ENCODE measurements around the gene MEF2D.

Gene MEF2D

DNA sequence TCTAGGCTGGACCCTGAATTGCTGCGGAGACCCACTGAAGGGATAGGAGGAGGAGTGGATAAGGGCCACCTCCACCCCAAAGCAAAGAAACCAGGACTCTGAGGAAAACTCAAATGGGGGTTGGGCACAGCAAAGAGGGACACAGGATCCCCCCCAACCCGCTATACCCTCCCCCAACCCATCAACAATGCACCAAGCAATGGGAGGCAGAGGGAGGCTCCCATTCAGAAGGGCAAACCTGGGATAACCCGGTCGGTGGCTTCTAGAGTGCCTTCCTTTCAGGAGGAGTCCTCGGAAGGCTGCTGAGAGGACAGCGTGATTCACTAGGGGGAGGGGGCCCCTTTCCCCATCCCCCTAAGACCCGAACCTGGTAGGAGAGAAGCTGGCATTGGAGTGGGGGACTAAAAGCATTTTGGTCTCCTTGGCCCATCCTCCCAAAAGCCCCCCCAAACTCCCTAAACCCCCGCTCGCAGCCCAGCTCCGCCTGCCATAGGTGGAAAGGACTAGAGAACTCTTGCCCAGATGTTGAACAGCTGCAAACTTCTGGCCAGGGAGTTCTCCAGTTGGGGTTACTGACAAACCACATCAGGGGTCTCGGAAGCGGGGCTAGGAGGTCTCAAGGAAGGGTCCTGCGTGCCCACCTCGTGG, 1.3 kb downstream of the MEF2D start:
- no peak for DNase-seq

GRCh38 chr1:156498432-156499193, 2.0 kb downstream of the MEF2D start:
- peak in 1 of 6 experiments; percentile 9 for DNase-seq

DNA sequence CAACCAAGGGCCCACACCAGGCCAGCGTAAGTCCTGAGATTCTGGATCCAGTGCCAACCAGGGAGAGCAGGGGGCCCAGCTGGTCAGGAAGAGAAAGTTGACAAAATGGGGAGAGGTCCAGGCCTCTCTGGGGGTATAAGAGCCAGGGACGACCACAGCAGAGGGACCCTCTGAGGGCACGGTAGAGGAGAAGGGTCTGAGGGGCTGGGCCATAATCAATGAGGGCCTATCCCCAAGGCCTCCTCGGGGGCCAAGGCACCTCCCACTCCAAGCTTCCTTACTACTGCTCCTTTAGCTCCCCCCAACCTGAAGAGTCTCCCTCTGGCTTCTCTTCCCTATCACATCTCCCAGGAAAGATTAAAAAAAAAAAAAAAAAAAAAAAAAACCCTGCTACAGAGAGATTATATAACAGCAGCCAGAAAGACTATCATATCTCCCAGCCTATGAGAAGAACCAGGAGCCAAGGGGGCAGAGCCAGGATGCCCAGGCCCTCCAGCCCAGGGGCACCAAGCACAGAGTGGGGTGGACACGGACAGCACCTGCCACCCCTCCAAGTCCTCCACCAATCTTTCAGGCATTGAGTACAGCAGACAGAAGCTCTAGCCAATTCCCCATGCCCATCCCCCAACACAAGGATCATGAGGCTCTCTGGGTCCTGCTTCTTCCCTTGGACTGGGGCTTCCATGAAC, 2.7 kb downstream of the MEF2D start:
- DNase-seq, result no peak

- DNase-seq, result no peak
Observed at GRCh38 chr1:156497078-156497742, 3.4 kb downstream of the MEF2D start.

DNA sequence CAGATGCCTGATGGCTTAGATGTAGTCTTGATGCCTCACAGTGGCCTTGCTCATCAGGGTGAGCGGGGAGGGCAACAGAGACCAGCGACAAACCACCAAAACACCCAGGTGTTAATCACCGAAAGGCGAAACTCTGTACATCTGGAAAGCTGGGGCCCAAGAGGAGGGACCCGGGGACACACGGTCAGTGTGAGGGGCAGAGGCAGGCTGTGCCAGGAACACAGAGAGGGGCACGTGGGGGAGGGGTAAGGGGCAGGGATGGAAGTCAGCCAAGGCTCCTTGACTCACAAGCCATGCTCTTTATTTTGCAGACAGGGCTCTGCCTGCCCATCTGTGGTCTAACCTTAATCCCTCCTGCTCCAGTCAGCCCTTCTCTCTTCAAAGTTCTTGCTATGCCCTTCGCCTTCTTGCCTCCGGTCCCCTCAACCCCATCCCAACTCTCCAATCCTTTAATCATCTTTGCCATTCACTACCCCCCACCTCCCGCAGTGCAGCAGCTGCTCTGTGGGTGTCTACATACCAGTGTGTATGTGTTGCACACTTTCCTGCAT, 4.3 kb downstream of the MEF2D start:
- DNase-seq, result no peak

DNA sequence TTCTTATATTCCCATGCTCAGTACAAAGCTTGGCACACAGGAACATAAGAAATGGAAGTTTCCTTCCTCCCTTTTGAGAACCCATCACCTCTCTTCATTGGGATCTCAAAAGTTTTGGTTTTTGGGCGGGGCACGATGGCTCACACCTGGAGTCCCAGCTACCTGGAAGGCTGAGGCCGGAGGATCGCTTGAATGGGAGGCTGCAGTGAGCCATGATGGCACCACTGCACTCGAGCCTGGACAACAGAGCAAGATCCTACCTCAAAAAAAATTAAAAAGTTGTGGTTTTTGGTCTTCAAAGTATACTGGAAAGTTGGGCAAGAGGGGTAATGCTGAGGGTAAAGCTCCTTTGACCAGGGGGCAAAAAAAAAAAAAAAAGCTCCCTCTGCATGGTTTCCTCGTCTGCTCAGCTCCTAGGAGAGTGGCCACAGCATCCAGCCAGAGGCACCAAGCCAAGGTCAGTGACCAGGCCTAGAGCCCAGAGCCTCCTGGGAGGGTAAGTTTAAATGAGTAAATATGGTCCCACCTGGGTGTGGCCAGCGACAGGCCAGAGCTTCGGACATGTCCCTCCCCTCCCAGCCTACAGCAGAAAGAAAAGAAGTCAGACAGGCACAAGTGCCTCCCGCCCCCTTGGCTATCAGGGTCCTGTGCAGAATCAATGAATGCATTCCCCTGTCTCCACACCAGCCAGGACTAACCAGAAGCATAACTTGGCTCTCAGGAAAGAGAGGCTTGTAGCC, 5.0 kb downstream of the MEF2D start:
- DNase-seq, result no peak

DNA sequence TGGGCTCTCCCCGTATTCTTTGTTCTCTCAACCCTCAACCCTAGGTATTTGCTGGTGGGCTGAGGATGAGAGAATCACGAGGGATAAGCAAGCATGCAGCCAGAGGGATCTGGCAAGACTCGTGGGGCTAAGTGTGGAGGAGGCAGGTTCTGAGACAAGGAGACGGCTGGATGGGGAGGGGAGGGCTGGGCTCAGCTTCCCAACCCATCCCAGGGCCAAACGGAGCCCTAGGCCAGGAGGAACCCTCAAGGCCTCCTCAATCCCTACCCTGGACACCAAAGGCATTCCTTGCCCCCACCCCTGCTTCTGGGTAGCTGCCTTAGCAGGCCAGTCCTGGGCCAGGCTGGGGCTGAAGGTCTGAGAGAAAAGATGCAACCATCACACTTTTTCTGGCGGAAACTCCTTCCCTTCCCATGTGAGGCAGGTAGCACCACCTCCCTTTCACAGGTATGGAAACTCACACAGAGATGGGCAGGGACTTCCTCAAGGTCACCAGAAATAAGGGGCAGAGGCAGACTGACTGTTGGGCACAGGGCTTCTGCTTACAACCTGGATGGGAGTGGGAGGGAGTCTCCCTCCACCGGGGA, 6.2 kb downstream of the MEF2D start:
- DNase-seq, result no peak

- DNase-seq, result no peak
Observed at GRCh38 chr1:156493742-156494141, 6.8 kb downstream of the MEF2D start.

DNA sequence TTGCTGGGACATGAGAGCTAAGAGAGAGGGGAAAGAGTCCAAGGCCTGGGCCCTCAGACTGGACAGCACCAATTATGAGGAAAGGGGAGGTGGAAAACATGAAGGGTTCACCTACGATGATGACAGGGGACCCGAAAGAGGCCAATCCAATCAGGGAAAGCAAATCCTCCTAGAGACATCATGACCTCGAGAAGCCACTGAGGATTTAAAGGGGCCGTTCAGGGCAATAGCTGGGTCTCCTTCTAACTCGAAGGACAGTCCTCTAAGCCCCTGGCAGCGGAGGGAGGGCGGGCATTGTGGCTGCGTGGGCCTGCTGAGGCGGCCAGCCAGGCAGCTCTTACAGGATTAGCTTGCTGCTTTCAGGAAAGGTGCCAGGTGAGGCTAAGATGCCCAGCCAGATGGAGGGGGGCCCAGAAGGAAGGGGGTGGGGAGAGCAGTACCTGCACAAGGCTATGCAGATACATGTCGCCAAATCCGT, 7.4 kb downstream of the MEF2D start:
- no peak for DNase-seq

GRCh38 chr1:156492591-156493080, 7.9 kb downstream of the MEF2D start:
- no peak for DNase-seq

- DNase-seq, result no peak
Observed at GRCh38 chr1:156492013-156492590, 8.5 kb downstream of the MEF2D start.

DNA sequence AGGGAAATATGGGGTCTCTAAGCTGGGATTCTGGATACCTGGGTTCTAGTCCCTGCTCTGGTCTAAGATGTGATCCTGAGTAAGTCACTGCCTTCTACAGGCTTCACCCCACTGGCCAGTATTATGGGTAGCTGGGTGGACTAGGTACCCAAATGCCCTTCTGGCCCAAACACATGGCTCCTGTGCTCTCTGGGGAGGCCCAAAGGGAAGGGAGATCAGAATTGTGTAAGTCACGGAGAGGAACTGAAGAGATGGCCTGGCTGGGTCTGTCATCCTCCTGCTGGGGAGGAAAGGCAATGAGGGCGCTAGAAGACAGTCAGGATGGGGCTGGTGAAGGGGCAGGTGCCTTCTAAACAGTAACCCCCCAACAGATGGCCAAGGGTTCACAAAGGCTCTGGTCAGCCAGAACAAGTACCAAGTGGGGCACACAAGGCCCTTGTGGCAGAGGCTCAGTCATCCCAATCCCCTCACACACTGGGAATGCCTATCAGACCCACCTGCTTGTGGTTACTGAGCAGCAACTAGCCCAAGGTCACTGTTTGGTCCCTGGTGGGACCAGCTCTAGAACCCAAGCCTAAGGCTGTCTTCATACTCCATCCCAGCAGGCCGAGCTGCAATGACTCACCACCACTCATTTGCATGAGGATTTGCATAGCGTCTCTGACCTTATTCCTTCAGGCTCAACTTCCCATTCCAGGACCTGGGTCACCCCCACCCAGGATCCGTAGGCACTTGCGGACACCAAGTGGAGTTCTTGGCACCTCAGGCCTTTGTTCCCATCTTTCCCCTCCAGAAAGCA, 9.2 kb downstream of the MEF2D start:
- no peak for DNase-seq

- no peak for DNase-seq
Observed at GRCh38 chr1:156490401-156491032, 10.1 kb downstream of the MEF2D start.

DNA sequence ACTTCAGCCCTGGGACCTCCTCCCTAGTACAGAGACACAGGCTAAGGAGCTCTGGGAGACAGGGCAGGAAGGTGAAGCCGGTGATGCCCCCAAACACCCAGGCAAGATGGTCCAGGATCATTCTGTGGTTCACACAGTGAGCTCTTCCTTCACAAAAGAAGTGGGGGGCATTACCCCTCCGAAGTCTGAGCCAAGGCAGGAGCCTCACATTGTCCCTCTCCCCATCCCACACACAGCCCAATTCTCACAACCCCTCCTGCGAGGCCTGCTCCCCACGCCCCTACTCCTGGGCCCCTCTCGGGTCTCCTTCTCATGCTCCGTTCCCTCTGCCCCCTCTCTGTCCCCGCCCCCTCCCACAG, 10.7 kb downstream of the MEF2D start:
- no peak for DNase-seq

DNA sequence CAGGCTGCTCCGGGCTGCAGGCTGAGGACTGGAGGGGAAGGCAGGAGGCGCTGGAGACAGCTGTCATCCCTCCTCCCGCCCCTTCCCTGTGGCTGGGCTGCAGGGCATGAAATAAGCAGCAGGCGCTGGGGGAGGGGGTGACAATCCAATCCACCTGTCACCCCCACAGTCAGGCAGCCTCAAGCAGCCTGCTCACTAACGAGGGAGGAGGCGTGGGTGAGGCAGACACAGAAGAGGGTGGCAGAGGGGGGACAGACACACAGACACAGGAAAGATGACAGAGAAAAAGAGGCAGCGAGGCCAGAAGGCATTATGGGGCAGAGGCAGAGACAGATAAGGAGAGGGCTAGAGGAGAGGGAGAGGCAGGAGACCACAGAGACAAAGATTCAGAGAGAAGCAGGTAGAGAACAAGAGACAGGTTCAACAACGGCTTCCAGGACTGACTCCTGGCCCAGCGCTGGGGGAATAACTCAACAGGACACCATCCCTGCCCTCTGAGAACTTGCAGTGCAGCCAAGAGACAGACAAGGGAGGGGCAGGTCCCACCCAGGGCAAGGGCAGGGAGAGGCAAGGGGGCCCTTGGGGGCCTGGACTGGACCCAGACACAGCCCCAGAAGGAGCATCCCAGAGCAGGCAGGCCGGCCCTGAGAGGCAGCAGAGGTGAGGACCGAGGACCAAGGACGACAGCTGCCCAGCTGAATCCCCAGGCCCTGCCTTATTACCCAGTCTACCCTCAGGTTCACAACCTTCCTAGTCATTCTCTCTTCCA, 11.2 kb downstream of the MEF2D start:
- peak in 5 of 6 experiments; percentile 13 to 39 (median 18) for DNase-seq

- DNase-seq, result no peak
Observed at GRCh38 chr1:156488566-156489165, 11.9 kb downstream of the MEF2D start.

GRCh38 chr1:156487862-156488261, 12.7 kb downstream of the MEF2D start:
- DNase-seq, result no peak

Measured in stimulated activated naive CD4-positive, alpha-beta T cell (primary cell).